Stomach (tissue), 9 donors: ENCODE data around the gene DENND6B. TPM values are rescaled to one million over a fixed set of nuclear protein-coding genes. Genes with fewer than 3 reads are reported as not detected.

Experiments used
- DNase-seq, 2 donors: peaks; one replicate each; pipeline versions ENCODE4 v3.0.0 to v3.0.0-alpha.2; 2013 to 2019
- H3K27ac ChIP-seq, 5 donors: fragments of 200-600 bp in 4 of 5; sonication (generic) in 4 of 5; one replicate each; pipeline ENCODE4 v1.5.1; 2013 to 2019; ENCODE audit warnings: mild to moderate bottlenecking in 1 of 5, moderate library complexity in 1 of 5
- H3K27me3 ChIP-seq, 3 donors: fragments of 200-600 bp; sonication (generic); one replicate each; pipeline ENCODE4 v1.5.1; 2017 to 2019; ENCODE audit warnings: mixed run types in 1 of 3
- H3K36me3 ChIP-seq, 4 donors: fragments of 200-600 bp; sonication (generic); 1 replicate in 3 of 4; 2 replicates in 1 of 4; pipeline ENCODE4 v1.5.1; 2016 to 2019
- H3K4me1 ChIP-seq, 4 donors: fragments of 200-600 bp; sonication (generic); one replicate each; pipeline ENCODE4 v1.5.1; 2016 to 2019
- H3K4me3 ChIP-seq, 4 donors: fragments of 200-600 bp; sonication (generic) in 3 of 4; one replicate each; pipeline ENCODE4 v1.5.1; 2016 to 2019; ENCODE audit warnings: mild to moderate bottlenecking in 1 of 4
- H3K9me3 ChIP-seq, 4 donors: fragments of 200-600 bp; sonication (generic); one replicate each; pipeline ENCODE4 v1.5.1; 2016 to 2019
- CTCF ChIP-seq, 7 experiments: fragments of 450-650 bp in 4 of 7; fragments of 200-600 bp in 3 of 7; sonication (generic) in 3 of 7; IDR thresholded peaks; one replicate each; pipeline ENCODE4 v1.5.1; 2016 to 2019; ENCODE audit warnings: antibody characterized with exemption in 7 of 7, control low read depth in 2 of 7, mild to moderate bottlenecking in 1 of 7
- EP300 ChIP-seq: sonication (generic); formaldehyde crosslinking; IDR thresholded peaks from one replicate; pipeline ENCODE4 v1.6.1; 2017; ENCODE audit warnings: antibody characterized with exemption
- POLR2A ChIP-seq, 4 donors: fragments of 450-650 bp; IDR thresholded peaks; one replicate each; pipeline ENCODE4 v1.6.1; 2016; ENCODE audit warnings: antibody characterized with exemption in 4 of 4, control low read depth in 2 of 4, mild to moderate bottlenecking in 1 of 4, moderate library complexity in 1 of 4
- POLR2AphosphoS5 ChIP-seq, 3 donors: sonication (generic); formaldehyde crosslinking; IDR thresholded peaks; one replicate each; pipeline ENCODE4 v1.6.1; 2016; ENCODE audit warnings: antibody characterized with exemption in 3 of 3
- WGBS, 5 donors: extraction: QIAGEN DNeasy Blood & Tissue Kit in 3 of 5; methylation state at CpG; one replicate each; pipeline versions ENCODE4 v1.1.5 to v1.1.7; 2013 to 2018; 5-methylcytosine and 5-hydroxymethylcytosine counted together
- intact Hi-C: fragments of 100-400 bp; cut with DNase I; formaldehyde crosslinking; loops from one replicate; pipeline ENCODE4 v1.15.1; 2023; ENCODE audit warnings: low total_unique reads
- polyA plus RNA-seq, 3 donors: library from polyadenylated mRNA; stranded (reverse); fragments of 200-250 nt; gene quantifications; one replicate each; pipeline ENCODE4 v1.2.3, GENCODE V29; 2013
- total RNA-seq, 5 donors: library from RNA; depleted of rRNA; stranded (reverse); fragments of >200 nt; gene quantifications; one replicate each; pipeline versions ENCODE4 v1.1.0 to v1.2.3, GENCODE V29; 2014 to 2016
- donor health status: healthy with polysubstance abuse.
- donor health status: Bipolar disorder and iron deficiency.
- donor health status: healthy.

Gene DENND6B
- total and polyA plus RNA-seq, 8 donors: 2.0 to 13.4 (median 4.0) TPM

- WGBS, 5 donors: 72 to 92% (median 77%) methylated on average over 2 of the region's 2 CpGs
Measured at GRCh38 chr22:50360578-50360977, 33.8 kb upstream of the DENND6B start.

GRCh38 chr22:50357756-50358155 lies 30.9 kb upstream of the DENND6B start:
- intact Hi-C loops: no loop called here
- Histone ChIP-seq H3K27me3 (no peaks in the 10 kb centered on the region), H3K4me1 (peaks cover 0 to 39% (median 18%) of the 10 kb centered on the region in 4 donors), H3K36me3 (peaks cover 0 to 41% (median 36%) of the 10 kb centered on the region in 4 donors), H3K27ac (no peak overlapping the region), H3K9me3 (no peaks in the 10 kb centered on the region), H3K4me3 (no peak overlapping the region)
- no peak for TF ChIP-seq EP300
- TF ChIP-seq POLR2A (IDR thresholded peaks at IDR 0.05): no peak
- TF ChIP-seq CTCF (IDR thresholded peaks at IDR 0.05): no peak
- TF ChIP-seq POLR2AphosphoS5 (IDR thresholded peaks at IDR 0.05): no peak
- 88 to 97% (median 93%) methylated on average over 10 of the region's 10 CpGs for WGBS, 5 donors
- DNase-seq: no peak

More at GRCh38 chr22:50360578-50360977, 33.8 kb upstream of the DENND6B start:
- H3K4me1 ChIP-seq: peaks cover 0 to 44% (median 19%) of the 10 kb centered on the region in 4 donors
- no peak for TF ChIP-seq EP300
- TF ChIP-seq POLR2AphosphoS5 (IDR thresholded peaks at IDR 0.05): no peak
- no peak for TF ChIP-seq POLR2A (IDR thresholded peaks at IDR 0.05)
- no peak for TF ChIP-seq CTCF (IDR thresholded peaks at IDR 0.05)
- no peak overlapping the region for H3K4me3 ChIP-seq
- no peaks in the 10 kb centered on the region for H3K9me3 ChIP-seq
- no peaks in the 10 kb centered on the region for H3K27me3 ChIP-seq
- intact Hi-C loops: no loop called here
- no peak for DNase-seq
- no peak overlapping the region for H3K27ac ChIP-seq
- peaks cover 0 to 32% (median 29%) of the 10 kb centered on the region in 4 donors for H3K36me3 ChIP-seq

GRCh38 chr22:50357222-50357621 lies 30.4 kb upstream of the DENND6B start:
- WGBS, 5 donors: 73 to 100% (median 86%) methylated on average over 1 of the region's 1 CpG
- TF ChIP-seq POLR2AphosphoS5 (IDR thresholded peaks at IDR 0.05) (no peak), EP300 (no peak), CTCF (IDR thresholded peaks at IDR 0.05) (no peak), POLR2A (IDR thresholded peaks at IDR 0.05) (no peak)
- Histone ChIP-seq H3K27me3 (no peaks in the 10 kb centered on the region), H3K4me1 (peaks cover 0 to 34% (median 16%) of the 10 kb centered on the region in 4 donors), H3K9me3 (no peaks in the 10 kb centered on the region), H3K36me3 (peaks cover 0 to 46% (median 40%) of the 10 kb centered on the region in 4 donors), H3K27ac (no peak overlapping the region), H3K4me3 (no peak overlapping the region)
- DNase-seq: no peak
- intact Hi-C loops: no loop called here

DNA sequence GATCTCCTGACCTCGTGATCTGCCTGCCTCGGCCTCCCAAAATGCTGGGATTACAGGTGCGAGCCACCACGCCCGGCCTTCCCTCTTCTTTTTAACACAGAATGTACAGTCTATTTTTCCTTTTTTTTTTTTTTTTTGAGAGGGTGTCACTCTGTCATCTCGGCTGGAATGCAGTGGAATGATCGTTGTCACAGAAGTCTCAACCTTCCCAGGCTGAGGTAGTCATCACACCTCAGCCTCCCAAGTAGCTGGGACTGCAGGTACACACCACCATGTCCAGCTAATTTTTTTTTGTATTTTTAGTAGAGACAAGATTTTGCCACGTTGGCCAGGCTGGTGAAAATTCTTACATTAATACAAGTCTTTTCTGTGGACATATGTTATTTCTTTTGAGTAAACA lies 29.4 kb upstream of the DENND6B start:
- no peak for DNase-seq
- Histone ChIP-seq H3K36me3 (peaks cover 0 to 52% (median 40%) of the 10 kb centered on the region in 4 donors), H3K4me3 (no peak overlapping the region), H3K4me1 (peaks cover 0 to 23% (median 12%) of the 10 kb centered on the region in 4 donors), H3K27ac (no peak overlapping the region), H3K9me3 (no peaks in the 10 kb centered on the region), H3K27me3 (no peaks in the 10 kb centered on the region)
- TF ChIP-seq EP300: no peak
- no peak for TF ChIP-seq CTCF (IDR thresholded peaks at IDR 0.05)
- no peak for TF ChIP-seq POLR2AphosphoS5 (IDR thresholded peaks at IDR 0.05)
- TF ChIP-seq POLR2A (IDR thresholded peaks at IDR 0.05): no peak
- intact Hi-C loops: no loop called here
- WGBS, 5 donors: 91 to 95% (median 92%) methylated on average over 8 of the region's 8 CpGs
